DND-41 (cell line): ENCODE data around the gene CCDC110.
"Not testable (repeated sequence)": the region's sequence is repeated elsewhere in the genome, so short reads cannot be mapped to it uniquely, and the experiment has no call there.

Experiments
- ATAC-seq: fragments of 200-7000 bp; cut with Tn5 transposase; 3 replicates; pipeline ENCODE4 v1.9.1; 2021; ENCODE audit warnings: low read depth; ENCODE audit not compliant: insufficient read depth
- DNase-seq: peaks from one replicate; pipeline ENCODE4 v3.0.0-alpha.2; 2020
- H2AFZ ChIP-seq: 2 replicates; pipeline ENCODE4 v1.6.0; 2012; ENCODE audit warnings: low read depth, low read length
- H3K27ac ChIP-seq: 2 replicates; pipeline ENCODE4 v1.5.1; 2012; ENCODE audit warnings: low read length, inconsistent platforms
- H3K27me3 ChIP-seq: fragments of 200-600 bp; sonication (generic); 2 replicates; pipeline ENCODE4 v1.6.0; 2012; ENCODE audit warnings: low read length, mild to moderate bottlenecking, inconsistent platforms; ENCODE audit not compliant: insufficient read depth, poor library complexity
- H3K36me3 ChIP-seq: 2 replicates; pipeline ENCODE4 v1.5.1; 2012; ENCODE audit warnings: low read length, inconsistent platforms; ENCODE audit not compliant: insufficient read depth
- H3K4me1 ChIP-seq: 2 replicates; pipeline ENCODE4 v1.5.1; 2012; ENCODE audit warnings: mild to moderate bottlenecking, low read length; ENCODE audit not compliant: insufficient read depth
- H3K4me2 ChIP-seq: 2 replicates; pipeline ENCODE4 v1.6.0; 2012; ENCODE audit warnings: mild to moderate bottlenecking, moderate library complexity, low read length, inconsistent platforms; ENCODE audit not compliant: insufficient read depth
- H3K4me3 ChIP-seq, 2 experiments: fragments of 200-600 bp in 1 of 2; shearing (Covaris generic) in 1 of 2; 2 replicates each; pipeline ENCODE4 v1.5.1; 2012 to 2016; ENCODE audit warnings: inconsistent platforms in 2 of 2, low read length in 2 of 2, mild to moderate bottlenecking in 2 of 2, low read depth in 1 of 2, moderate library complexity in 1 of 2
- H3K79me2 ChIP-seq: 2 replicates; pipeline ENCODE4 v1.6.0; 2012; ENCODE audit warnings: low read length, inconsistent platforms; ENCODE audit not compliant: insufficient read depth
- H3K9ac ChIP-seq: 2 replicates; pipeline ENCODE4 v1.6.0; 2012; ENCODE audit warnings: low read depth, mild to moderate bottlenecking, inconsistent platforms, low read length, moderate library complexity
- H3K9me3 ChIP-seq: 2 replicates; pipeline ENCODE4 v1.5.1; 2012; ENCODE audit warnings: low read length, moderate library complexity, mild to moderate bottlenecking, inconsistent platforms; ENCODE audit not compliant: insufficient read depth, severe bottlenecking
- H4K20me1 ChIP-seq: 2 replicates; pipeline ENCODE4 v1.6.0; 2012; ENCODE audit warnings: low read length; ENCODE audit not compliant: insufficient read depth
- EZH2 ChIP-seq: IDR thresholded peaks from 3 replicates; pipeline ENCODE4 v1.6.1; 2012; ENCODE audit warnings: borderline replicate concordance, low read depth, mild to moderate bottlenecking, moderate library complexity, low read length, inconsistent platforms; ENCODE audit not compliant: severe bottlenecking
- TF ChIP-seq, protein P1 (sequence below): IDR thresholded peaks from 2 replicates; pipeline ENCODE4 v1.5.1; 2012; ENCODE audit warnings: borderline replicate concordance, low read length, moderate library complexity, mild to moderate bottlenecking; ENCODE audit not compliant: poor library complexity, severe bottlenecking; ENCODE audit errors: extremely low read depth

CCDC110 gene

DNA sequence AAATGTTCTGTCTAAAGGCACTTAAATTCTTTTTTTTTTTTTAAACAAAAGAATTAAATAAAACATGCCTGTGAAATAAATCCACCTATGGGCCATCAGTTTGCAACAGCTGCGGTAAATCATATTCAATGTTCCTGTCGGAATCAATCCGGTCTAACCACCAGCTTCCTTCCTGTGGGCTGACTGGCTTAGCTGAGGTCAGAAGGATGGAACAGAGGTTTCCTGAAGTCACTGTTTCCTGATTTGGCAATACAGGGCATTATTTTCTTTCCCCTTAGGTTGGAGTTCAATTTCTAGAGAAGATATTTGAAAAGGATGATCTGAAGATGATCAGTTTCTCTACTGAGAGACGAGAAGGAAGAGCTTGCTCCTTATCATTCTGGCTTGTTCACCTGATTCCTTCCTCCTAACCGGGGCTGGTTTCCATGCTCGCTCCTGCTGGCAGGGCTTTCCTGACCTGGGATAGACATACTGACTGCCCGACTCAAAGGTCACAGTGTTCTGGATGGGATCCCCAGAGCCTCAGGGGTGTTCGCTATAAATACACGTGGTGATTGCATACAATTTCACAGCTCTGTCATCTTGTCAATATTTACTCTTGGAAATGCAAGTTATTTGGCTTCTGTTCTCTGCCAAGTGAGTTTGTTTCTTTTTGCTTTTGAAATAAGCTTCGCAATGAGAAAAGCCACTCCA lies 42.1 kb upstream of the CCDC110 start:
- H2AFZ ChIP-seq: no peak overlapping the region
- H3K27me3 ChIP-seq: no peaks in the 10 kb centered on the region
- no peak overlapping the region for H3K4me2 ChIP-seq
- no peaks in the 10 kb centered on the region for H3K79me2 ChIP-seq
- peak; percentile 10 for DNase-seq
- H3K9ac ChIP-seq: no peak overlapping the region
- no peaks in the 10 kb centered on the region for H3K9me3 ChIP-seq
- no peaks in the 10 kb centered on the region for H3K4me1 ChIP-seq
- no peak for TF ChIP-seq EZH2
- TF ChIP-seq, protein P1, sequence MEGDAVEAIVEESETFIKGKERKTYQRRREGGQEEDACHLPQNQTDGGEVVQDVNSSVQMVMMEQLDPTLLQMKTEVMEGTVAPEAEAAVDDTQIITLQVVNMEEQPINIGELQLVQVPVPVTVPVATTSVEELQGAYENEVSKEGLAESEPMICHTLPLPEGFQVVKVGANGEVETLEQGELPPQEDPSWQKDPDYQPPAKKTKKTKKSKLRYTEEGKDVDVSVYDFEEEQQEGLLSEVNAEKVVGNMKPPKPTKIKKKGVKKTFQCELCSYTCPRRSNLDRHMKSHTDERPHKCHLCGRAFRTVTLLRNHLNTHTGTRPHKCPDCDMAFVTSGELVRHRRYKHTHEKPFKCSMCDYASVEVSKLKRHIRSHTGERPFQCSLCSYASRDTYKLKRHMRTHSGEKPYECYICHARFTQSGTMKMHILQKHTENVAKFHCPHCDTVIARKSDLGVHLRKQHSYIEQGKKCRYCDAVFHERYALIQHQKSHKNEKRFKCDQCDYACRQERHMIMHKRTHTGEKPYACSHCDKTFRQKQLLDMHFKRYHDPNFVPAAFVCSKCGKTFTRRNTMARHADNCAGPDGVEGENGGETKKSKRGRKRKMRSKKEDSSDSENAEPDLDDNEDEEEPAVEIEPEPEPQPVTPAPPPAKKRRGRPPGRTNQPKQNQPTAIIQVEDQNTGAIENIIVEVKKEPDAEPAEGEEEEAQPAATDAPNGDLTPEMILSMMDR: no peak
- no peak overlapping the region for H3K4me3 ChIP-seq
- no peak overlapping the region for H3K27ac ChIP-seq
- ATAC-seq: peak; percentile 56; the same call in 2 of the 3 replicates
- H3K36me3 ChIP-seq: no peaks in the 10 kb centered on the region
- no peaks in the 10 kb centered on the region for H4K20me1 ChIP-seq

DNA sequence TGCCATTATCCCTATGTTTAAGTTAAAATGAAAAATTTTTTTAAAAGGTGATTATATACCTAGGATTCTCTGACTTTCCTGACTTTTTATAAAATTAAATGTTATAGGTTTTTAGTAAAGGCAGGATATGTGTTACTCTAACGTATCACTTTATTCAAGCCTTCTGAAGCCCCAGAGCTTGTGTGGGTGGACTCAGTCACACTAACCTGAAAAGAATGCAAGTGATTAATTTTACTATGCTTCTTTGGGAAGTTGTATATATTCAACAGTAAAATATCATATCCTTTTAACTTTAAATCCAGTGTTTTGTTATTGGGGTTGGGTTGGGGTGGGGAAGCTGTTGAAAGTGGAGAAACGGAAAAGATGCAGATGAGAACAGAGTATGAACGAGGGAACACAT lies 41.0 kb upstream of the CCDC110 start:
- Histone ChIP-seq H3K4me2 (no peak overlapping the region), H3K9me3 (no peaks in the 10 kb centered on the region)
- TF ChIP-seq, protein P1: no peak
- TF ChIP-seq EZH2: no peak

DNA sequence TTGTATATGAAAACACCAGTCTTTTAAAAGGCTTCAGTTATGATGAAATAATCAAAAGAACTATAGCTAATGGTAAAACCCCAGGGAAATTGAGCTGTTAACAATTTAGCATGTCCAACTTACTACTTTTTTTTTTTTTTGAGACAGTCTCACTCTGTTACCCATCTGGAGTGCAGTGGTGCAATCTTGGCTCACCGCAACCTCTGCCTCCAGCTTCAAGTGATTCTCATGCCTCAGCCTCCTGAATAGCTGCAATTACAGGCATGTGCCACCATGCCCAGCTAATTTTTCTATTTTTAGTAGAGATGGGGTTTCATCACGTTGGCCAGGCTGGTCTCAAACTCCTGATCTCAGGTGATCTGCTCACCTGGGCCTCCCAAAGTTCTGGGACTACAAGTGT lies 39.7 kb upstream of the CCDC110 start:
- not testable (repeated sequence) for H3K4me3 ChIP-seq, ATAC-seq, DNase-seq, H3K9me3 ChIP-seq, H3K9ac ChIP-seq, H3K36me3 ChIP-seq, H2AFZ ChIP-seq, H3K27ac ChIP-seq, H4K20me1 ChIP-seq, H3K4me2 ChIP-seq, H3K27me3 ChIP-seq, H3K4me1 ChIP-seq, H3K79me2 ChIP-seq

More for the DNA sequence above, 41.0 kb upstream of the CCDC110 start:
- Histone ChIP-seq H2AFZ (no peak overlapping the region), H3K27ac (no peak overlapping the region), H4K20me1 (no peaks in the 10 kb centered on the region), H3K79me2 (no peaks in the 10 kb centered on the region), H3K9ac (no peak overlapping the region), H3K4me1 (no peaks in the 10 kb centered on the region), H3K27me3 (no peaks in the 10 kb centered on the region), H3K36me3 (no peaks in the 10 kb centered on the region), H3K4me3 (no peak overlapping the region)
- no peak for ATAC-seq
- DNase-seq: no peak

DNA sequence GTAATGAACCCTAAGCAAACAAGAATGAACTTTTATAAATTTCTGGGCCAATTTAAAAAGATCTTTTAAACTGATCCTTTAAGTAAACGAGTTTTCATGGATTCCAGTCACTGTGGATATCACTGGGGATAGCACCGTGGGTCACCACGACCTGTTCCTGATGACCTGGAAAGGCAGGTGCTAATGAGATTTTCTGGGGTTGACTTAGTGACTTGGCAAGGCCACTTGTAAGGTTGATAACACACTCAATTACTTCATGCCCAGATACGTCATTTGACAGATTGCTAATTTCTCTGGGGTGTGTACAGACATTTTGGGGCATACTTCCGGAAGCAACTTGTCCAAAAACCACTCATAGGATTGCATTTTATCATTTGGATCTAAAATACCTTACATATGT lies 39.3 kb upstream of the CCDC110 start:
- H3K79me2 ChIP-seq: no peaks in the 10 kb centered on the region
- no peaks in the 10 kb centered on the region for H3K4me1 ChIP-seq
- no peak for TF ChIP-seq EZH2
- TF ChIP-seq, protein P1: no peak
- no peak overlapping the region for H3K9ac ChIP-seq
- no peak overlapping the region for H2AFZ ChIP-seq
- H3K4me2 ChIP-seq: no peak overlapping the region
- H3K4me3 ChIP-seq: no peak overlapping the region
- ATAC-seq (no peak), DNase-seq (no peak)
- H3K36me3 ChIP-seq: no peaks in the 10 kb centered on the region
- no peaks in the 10 kb centered on the region for H3K9me3 ChIP-seq
- no peak overlapping the region for H3K27ac ChIP-seq
- no peaks in the 10 kb centered on the region for H3K27me3 ChIP-seq
- H4K20me1 ChIP-seq: no peaks in the 10 kb centered on the region
